Erythroblast (primary cell): Measurements from ENCODE around the gene ZNF485.
A peak's percentile ranks its signal among the peaks of the same experiment; 100 is the strongest.
"Not testable (repeated sequence)": the region's sequence is repeated elsewhere in the genome, so short reads cannot be mapped to it uniquely, and the experiment has no call there.

Experiments used
- DNase-seq, 2 experiments: peaks; one replicate each; lab custom pipeline; 2025; lab: John Stamatoyannopoulos, UW
- GATA1 ChIP-seq: IDR thresholded peaks from 2 replicates; pipeline ENCODE4 v1.6.1; 2011; ENCODE audit warnings: low read depth, mild to moderate bottlenecking, control low read depth, low read length, moderate library complexity
- POLR2A ChIP-seq: IDR thresholded peaks from 2 replicates; pipeline ENCODE4 v1.6.1; 2011; ENCODE audit warnings: mild to moderate bottlenecking, low read length

Gene ZNF485

DNA sequence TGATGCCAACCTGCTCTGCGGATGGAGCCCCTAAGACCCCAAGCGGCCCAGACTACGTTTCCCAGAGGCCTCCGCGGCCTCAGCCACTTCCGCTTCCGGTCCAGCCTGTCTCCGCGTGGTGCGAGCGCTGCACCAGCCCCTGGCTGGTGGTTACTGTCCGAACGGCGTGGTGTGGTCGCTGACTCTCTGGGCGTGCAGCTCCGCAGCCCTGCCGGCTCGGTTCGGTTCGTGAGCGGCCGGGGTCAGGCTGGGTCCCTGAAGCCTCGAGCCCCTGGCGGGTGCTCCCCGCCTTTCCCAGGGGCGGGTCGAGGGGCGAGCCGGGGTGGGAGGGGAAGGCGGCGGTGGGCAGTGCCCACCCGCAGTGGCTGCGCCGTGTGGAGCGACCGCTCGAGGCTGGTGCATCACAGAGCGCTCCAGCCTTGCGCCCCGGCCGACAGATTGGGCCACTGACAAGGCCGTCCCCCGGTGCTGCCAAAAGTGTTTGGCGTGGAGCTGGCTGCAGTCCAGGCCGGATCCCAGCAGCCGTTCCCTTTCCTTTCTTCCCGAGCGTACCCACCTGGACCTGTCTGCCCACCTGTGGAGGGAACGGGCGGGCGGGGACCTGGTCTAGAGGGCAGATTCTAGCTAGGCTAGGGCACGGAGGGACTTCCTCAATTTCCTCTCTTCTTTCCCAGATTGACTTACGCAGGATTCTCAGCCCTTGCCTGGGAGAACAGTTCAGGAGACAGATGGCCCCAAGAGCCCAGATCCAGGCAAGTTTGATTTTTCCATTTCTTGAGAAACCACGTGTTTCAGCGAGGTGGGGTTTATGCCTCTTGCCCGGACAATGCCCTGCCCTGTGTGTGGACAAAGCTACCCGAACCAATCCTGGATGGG, at the start of gene ZNF485:
TSS of gene ZNF485 (plus strand) at position 116 of the 876 bp plus-strand sequence. CDS start at position 729, 613 bp downstream.
- TF ChIP-seq GATA1, result no peak
- peak; percentile 36 for TF ChIP-seq POLR2A
- DNase-seq, result peak; percentile 56 to 66

DNA sequence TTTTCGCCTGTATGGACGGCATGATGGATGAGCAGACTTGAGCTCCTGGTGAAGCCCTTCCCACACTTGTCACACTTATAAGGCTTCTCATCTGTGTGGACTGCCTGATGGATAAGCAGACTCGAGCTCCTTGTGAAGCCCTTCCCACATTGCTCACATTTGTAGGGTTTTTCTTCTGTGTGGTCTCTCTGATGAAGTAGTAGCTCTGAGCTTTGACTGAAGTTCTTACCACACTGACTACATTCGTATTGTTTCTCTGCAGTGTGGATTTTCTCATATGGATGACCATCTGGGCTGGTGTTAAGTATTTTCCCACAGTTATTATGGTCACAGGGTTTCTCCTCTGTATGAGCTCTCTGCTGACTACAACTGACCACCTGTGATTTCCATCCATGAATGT, 49.0 kb upstream of the ZNF485 start:
- DNase-seq, result no peak
- TF ChIP-seq GATA1 (no peak), POLR2A (no peak)

DNA sequence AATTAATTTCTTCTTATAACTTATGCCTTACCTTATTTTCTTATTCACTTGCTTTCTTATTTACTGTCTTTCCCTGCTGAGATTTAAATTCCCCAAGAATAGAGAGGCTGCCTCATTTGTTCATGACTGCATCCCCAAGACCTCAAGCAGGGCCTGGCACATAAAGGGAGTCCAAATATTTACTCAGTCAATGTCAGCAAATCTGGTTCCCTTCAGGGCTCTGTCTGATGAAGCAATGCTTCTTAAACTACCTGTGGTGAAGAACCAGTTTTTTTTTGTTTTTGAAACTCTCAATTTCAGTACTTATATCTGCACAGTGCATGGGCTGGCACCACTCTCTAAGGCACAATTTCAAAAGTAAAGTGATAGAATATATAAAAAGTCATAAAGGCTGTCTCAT, 36.6 kb upstream of the ZNF485 start:
- no peak for DNase-seq
- TF ChIP-seq GATA1 (no peak), POLR2A (no peak)

DNA sequence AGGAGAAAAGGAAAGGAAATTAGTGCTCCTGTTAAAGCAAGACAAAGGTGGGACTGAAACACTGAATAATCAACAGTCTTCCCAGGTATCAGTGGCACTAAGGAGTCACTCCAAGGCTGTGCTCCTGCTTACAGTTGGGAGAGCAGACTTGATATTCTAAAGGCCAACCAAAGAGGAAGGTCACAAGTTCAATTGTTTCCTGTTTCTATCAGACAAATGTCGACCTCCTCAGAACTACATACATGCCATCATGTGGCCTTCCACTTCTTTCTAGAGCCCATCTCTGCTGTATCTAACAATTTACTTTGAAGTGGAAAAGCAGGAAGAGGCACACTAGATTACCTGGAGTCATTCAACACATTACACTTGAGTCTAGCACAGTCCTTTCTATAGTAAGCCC, 35.3 kb upstream of the ZNF485 start:
- TF ChIP-seq POLR2A (no peak), GATA1 (no peak)
- DNase-seq, result no peak

DNA sequence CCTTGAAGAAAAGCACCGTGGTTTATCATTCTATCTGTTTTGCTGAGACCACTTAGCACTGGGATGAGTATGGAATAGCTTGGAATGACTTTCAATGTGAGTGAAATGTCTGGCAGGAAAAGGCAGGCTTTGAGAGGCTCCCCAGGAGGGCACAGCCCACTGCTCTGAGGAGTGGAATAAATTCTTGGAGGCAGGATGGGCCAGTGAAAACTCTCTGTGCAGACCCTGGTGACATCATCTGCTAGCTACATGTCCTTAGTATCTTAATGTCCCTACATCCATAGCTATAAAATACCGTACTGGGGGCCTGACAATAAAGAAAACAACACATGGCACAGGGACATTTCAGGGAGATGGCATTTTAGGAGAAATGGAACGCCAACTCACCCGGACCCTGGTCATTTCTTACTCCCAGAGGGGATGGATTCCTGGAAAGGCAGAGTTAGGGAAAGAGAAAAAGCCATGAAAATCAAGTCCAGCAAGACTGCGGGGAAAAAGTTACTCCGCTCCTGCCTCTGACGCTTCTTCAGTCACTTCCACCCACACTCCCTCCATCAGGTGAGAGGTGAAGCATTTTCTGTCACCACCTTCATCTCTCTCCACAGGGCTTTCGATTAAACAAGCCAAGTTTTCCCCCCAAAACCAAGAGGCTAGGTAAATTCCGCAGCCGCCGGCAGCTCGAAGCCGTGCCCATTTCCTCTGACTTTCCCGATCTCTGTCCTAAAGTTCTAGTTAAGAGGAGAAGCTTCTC, 32.8 kb upstream of the ZNF485 start:
- TF ChIP-seq GATA1, result no peak
- TF ChIP-seq POLR2A, result no peak
- no peak for DNase-seq

DNA sequence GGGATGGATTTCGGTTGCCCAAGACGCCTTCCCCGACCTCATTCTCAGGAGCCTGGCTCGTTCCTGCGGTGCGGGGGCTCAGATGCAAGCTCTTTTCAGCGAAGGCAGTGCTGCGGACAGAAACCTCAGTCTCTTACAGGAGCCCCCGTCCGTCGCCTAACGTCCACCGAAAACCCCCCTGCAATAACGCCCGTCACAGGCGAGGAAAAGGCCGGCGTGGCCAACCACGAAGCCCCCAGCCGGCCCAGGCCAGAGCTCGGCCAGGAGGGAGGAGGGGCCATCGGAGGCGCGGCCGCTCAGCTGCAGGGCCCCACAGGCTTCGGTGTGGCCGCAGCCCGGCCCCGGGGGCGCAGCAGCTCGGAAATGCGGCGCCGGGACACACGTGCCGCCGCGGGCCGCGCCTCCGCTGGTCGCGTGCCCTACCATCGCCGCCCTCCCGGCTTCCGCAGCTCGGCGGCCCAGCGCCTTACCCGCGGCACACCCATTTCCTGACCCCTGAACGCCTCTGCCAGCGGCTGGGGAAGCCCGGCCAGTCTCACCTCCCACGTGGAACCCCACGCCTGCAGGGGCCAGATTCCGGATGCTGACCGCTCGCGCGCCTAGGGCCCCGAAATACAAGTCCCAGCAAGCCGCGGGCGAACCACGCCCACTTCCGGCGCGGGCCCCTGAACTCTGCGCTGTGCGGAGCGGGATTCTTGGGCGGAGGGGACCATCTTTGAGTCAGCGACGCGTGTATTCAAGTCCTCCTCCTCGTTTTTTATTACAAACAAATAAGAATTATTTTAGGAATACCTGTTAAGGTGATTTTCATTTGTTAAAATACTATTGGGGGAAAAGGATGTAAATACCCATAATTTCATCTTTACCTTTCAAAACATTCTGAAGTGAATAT, 32.0 kb upstream of the ZNF485 start, which contains the start of gene ZNF239:
TSS of gene ZNF239 (minus strand) at position 616 of the 892 bp plus-strand sequence. CDS start 16,537 bp downstream, outside the sequence.
- peak; percentile 58 to 76 for DNase-seq
- TF ChIP-seq GATA1 (no peak), POLR2A (no peak)

DNA sequence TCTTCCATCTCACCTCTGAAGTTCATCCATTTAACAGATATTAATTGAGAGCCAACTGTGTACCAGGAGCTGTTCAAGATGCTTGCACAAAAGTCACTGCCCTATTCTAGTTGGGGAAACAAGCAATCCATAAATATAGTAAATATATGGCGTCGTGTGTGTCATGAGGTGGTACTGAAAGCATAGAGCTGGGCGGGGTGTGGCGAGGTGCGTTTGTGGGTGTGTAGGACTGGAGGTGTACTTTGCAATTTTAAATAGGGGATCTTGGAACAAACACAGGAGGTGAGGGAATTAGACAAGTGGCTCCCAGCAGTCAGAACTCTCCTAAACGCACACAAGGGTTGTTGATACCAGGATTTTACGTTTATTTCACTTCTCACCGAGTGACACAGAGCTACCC, 31.3 kb upstream of the ZNF485 start:
- no peak for DNase-seq
- TF ChIP-seq GATA1 (no peak), POLR2A (no peak)

DNA sequence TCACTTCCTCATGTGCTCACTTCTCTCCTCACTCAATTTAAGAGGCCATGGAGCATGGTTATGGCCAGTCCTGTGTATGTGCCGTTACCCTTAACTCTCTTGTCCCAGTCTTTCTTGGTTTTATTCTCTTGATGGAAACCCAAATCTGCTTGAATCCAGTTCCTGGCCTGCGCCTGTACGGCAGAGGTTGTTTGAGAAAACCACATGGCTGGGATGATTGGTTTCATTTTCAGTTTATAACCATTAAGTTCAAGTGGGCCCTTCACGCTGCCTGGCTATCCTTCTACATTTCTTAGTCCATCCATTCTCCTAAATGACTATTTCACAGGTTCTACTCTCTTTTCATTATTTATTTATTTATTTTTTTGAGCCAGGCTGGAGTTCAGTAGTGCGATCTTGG, 30.2 kb upstream of the ZNF485 start:
- TF ChIP-seq POLR2A (no peak), GATA1 (no peak)
- no peak for DNase-seq

DNA sequence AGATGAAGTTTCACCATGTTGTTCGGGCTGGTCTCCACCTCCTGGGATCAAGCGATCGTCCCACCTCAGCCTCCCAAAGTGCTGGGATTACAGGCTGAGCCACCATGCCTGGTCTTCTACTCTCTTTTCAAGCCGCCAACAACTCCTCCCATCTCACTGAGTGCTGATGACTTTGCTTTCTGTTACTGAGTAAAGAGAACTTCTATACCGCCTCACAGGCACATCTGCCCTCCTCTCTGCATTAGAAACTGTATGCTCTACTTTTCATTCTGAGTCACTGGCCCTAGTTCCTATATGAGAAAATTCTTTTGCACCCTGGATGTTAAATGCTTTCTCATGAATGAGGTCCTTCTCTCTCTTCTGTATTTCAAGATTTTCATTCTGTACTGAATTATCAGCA, 29.7 kb upstream of the ZNF485 start:
- no peak for DNase-seq
- TF ChIP-seq POLR2A (no peak), GATA1 (no peak)

DNA sequence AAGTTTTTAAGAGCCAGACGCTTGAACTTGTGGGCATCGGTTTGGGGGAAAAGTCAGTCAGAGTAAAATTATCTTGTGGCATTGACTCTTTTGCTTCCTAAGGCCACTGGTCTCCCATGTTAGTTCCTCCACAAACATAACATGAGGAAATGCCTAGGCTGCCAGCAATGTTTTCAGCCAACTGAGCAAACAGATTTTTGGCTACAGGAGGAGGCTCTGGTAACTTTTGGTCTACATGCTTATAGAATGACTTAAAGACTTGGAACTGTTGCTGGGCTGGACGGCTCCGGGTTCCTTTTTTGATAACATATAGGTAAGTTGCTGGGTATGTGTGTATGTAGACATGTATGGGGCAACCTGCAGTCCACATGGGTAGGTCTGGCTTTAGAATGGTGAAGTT, 22.2 kb upstream of the ZNF485 start:
- no peak for TF ChIP-seq POLR2A
- TF ChIP-seq GATA1, result no peak
- DNase-seq, result no peak

DNA sequence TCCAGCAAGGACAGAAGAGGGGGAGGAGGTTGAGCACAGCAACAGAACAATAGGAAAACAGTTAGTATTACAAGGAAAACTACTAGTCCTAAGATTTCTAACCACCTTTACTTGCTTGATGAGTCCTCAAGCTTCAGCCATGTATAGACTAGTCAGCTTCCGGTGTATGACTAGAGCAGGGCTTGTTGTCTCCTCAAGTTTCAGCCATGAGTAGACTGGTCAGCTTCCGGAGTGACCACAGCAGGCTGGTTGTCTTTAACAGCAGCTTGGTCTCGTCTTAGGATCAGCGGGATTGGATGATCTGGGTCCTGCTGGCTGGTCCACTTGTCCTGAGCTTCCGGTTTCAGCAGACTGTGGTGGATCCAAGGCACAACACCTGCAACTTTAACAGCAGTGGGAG, 21.2 kb upstream of the ZNF485 start:
- no peak for TF ChIP-seq POLR2A
- TF ChIP-seq GATA1, result no peak
- DNase-seq, result no peak

DNA sequence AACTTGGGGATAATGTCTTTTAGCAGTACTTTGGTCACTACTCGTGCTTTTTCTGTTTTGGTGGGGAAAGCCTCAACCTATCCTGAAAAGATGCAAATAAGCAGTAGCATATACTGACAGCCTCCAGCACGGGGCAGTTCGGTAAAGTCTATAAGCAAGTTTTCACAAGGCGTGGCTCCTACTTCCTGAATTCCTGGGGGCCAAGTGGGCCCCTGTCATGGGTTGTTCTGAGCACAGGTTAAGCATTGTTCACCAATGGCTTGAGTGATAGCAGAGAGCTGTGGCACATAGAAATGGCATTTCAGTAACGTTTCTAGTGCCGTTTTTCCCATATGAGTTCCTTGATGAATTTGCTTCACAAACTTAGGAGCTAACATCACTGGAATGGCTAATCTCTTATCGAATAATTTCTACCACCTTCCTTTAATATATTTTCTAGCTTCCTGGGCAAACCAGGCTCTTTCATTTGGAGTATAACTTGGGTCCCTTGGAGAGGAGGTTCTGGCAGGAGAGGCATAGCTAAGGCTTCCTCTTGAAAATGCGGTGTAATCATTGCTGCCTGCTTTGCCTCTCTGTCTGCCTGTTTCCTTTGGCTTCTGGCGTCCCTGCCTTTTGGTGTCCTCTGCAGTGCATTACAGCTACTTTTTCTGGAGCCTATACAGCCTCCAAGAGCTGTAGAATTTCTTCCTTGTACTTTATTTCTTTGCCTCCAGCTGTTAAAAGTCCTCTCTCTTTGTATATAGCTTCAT, 20.1 kb upstream of the ZNF485 start:
- TF ChIP-seq POLR2A (no peak), GATA1 (no peak)

DNA sequence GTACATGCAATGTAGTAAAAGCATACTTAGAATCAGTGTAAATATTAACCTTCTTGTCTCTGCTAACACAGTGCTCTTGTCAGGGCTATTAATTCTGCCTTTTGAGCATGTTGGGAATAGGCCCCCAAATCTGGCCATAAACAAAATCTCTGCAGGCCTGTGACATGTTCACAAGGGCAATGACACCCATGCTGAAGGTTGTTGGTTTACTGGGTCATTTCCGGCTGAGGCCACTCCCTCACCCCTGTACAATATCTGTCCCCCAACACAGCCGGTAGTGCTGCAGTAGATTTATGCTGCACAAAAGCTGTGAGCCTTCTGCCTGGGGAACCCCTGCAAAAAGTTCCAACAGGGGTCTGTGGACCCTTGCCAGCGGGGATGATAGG, 19.5 kb upstream of the ZNF485 start:
- DNase-seq, result not testable (repeated sequence)

More for the DNA sequence above, 20.1 kb upstream of the ZNF485 start:
- no peak for DNase-seq
